Fibroblast of the aortic adventitia (primary cell): ENCODE results near the gene EGFR. TPM values are rescaled to one million over a fixed set of nuclear protein-coding genes. Genes with fewer than 3 reads are reported as not detected.
A peak's percentile ranks its signal among the peaks of the same experiment; 100 is the strongest.

Experiments used
- DNase-seq: peaks from one replicate; pipeline ENCODE4 v3.0.0-alpha.2; 2010; ENCODE audit warnings: low read depth
- H3K4me3 ChIP-seq: 2 replicates; pipeline ENCODE4 v1.5.1; 2011; ENCODE audit warnings: low read depth, mild to moderate bottlenecking, control low read depth, low read length, moderate library complexity
- total RNA-seq: library from RNA; depleted of rRNA; stranded (reverse); fragments of >200 nt; gene quantifications from 2 replicates; pipeline ENCODE4 v1.2.3, GENCODE V29; 2012; ENCODE audit warnings: low replicate concordance
- TF ChIP-seq, protein P1 (sequence below): IDR thresholded peaks from 2 replicates; pipeline ENCODE4 v1.5.1; 2011; ENCODE audit warnings: mild to moderate bottlenecking, low read length, control low read depth, inconsistent platforms; ENCODE audit not compliant: insufficient read depth

EGFR gene
- total RNA-seq, 1 donor, result 147 TPM

DNA sequence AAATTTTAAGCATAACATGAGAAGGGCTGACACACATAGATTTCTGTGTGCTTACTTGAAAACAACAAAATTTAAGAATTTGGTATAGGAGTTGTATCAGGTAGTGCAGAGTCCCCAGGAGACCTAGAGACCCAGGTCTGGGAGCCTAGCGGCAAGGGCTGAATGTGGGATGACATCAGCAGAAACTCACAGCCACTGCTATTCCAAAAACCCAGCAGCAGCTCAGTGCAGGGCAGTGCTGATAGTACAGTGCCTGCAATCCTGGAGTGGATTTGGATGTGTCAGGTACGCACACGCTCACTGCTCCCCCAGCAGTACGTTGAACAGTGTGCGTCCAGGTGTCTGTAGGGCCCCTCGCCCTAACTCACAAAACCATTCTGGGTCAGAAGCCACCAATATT lies 87.1 kb downstream of the EGFR start:
- no peak overlapping the region for H3K4me3 ChIP-seq
- TF ChIP-seq, protein P1, sequence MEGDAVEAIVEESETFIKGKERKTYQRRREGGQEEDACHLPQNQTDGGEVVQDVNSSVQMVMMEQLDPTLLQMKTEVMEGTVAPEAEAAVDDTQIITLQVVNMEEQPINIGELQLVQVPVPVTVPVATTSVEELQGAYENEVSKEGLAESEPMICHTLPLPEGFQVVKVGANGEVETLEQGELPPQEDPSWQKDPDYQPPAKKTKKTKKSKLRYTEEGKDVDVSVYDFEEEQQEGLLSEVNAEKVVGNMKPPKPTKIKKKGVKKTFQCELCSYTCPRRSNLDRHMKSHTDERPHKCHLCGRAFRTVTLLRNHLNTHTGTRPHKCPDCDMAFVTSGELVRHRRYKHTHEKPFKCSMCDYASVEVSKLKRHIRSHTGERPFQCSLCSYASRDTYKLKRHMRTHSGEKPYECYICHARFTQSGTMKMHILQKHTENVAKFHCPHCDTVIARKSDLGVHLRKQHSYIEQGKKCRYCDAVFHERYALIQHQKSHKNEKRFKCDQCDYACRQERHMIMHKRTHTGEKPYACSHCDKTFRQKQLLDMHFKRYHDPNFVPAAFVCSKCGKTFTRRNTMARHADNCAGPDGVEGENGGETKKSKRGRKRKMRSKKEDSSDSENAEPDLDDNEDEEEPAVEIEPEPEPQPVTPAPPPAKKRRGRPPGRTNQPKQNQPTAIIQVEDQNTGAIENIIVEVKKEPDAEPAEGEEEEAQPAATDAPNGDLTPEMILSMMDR, result no peak
- DNase-seq, result no peak

DNA sequence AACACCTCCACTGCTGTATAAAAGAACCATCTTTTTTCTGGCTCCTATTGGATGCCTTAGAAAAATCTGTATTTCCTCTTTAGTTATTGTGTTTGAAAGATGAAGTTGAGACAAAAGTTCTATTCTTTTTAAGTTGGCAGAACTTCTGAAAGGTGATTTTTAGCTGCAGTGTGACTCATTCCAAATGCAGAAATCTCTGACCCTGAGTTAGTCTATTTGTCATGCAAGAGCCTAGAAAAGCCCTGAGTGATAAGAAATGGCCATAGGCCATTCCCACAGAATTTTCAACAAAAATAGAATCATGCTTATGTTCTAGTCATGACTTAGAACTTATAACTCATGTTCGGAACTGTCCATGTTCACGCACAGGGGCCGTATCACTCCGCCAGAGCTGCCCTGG lies 89.1 kb downstream of the EGFR start:
- no peak overlapping the region for H3K4me3 ChIP-seq
- TF ChIP-seq, protein P1, result no peak
- DNase-seq, result peak; percentile 90

DNA sequence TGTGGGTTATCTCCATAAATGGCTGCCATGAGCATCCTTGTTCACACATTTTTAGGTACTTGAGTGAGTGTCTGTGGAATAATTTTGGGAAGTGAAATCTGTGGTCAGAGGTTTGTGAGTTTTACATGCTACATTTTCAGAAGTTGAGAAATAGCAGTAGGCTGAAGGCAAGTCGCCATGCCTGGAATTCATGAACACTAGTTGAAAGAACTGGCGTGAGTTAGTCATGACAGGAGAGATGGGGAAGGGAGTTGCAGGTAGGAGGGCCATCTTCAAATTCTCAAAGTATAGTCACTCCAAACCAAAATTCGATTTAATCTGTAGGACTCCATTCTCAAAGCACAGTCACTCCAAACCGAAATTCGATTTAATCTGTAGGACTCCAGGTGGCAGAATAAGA lies 89.6 kb downstream of the EGFR start:
- peak; percentile 49 for DNase-seq
- TF ChIP-seq, protein P1, result no peak

DNA sequence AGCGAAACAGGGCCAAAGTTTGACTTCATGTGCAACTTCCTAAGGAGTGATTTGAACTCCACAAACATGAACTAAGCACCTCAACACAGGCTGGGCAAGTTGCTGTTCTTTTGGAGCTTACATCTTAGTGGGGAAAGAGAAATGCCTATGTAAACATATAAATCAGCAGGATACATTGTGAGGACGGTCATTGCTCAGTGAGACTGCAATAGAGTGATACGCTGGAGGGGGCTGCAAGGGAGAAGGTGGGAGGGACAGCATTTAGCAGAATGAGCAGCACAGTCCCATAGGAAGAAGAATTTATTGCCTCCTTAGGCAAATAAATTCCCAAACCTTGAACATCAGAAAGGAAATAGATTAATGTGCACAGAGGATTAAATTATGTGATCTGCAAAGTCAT lies 90.0 kb downstream of the EGFR start:
- TF ChIP-seq, protein P1, result no peak
- DNase-seq, result no peak
- H3K4me3 ChIP-seq, result no peak overlapping the region

More for the DNA sequence above, 89.6 kb downstream of the EGFR start:
- H3K4me3 ChIP-seq, result no peak overlapping the region

DNA sequence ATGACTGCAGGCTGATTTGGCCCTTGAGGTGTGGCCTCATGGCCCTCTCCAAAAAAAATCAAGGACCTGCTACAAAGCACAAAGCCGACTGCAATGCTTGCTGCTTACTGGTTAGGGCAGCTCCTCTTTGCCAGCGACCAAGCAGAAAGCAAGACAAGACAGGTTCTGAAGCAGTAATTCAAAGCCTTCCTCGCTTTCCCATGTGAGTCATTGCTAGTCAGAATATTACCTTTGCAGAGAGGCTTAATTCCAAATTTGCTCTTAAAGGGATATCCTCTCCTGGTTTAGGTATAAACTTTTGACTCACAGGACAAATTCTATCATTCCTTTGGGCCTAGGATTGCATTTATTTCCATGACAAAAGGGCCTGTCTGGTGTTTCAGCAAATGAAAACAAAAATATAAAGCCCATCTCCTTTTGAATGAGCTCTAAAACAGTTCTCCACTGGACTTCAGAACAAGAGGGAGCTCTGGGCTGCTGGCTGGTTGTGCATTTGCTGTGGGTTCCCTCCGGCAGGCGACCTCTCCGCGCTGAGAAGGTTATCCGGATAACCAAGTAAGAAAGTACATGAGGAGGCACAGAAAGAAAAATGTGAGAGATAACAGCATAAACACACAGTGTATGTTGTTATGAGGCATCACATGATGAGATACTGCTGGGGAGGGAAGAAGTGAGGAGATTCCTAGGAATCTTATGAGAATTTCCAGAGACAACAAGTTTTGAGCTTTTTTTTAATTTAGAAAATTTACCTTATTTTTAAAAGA lies 90.8 kb downstream of the EGFR start:
- TF ChIP-seq, protein P1, result no peak
- DNase-seq, result peak; percentile 38
- H3K4me3 ChIP-seq, result no peak overlapping the region

DNA sequence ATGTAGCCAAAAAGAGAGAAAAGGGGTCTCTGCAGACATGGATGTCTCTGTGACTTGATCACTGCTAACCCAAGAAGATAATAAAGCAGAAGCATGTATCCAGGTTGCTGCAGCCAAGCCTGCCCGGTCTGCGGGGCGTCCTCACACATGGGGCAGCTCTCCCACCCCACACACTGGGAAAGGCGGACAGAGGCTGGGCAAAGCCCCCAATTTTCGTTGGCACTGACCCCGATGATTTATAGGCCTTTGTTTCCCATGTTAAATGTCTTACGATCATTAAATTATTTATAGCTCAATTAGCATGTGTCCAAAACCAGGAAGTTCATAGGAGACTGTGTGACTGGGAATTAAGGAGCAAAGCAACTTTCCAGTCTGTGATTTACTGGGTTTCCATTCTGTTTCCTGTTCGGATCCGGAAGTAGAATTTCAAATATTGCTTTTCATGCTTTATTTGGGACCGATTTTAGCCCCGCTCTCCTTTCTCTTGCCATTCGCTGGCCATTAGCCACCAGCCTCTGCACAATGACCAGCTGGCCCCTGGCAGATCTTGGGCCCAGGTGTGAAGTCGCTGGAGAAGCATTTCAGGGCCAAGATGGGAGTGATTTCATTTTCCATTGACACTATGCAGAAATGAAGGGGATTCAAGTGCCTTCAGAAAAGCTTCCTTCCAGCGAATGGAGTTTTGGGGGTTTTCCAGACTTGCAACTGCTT lies 91.6 kb downstream of the EGFR start:
- no peak for DNase-seq
- peak overlapping the region; percentile 11 for H3K4me3 ChIP-seq
- TF ChIP-seq, protein P1, result no peak
